Activated CD8-positive, alpha-beta memory T cell treated with anti-CD3 and anti-CD28 coated beads for 48 hours (primary cell): ENCODE data around the gene NRIP1.
A peak's percentile ranks its signal among the peaks of the same experiment; 100 is the strongest.

Experiments used
- DNase-seq, 3 experiments: peaks; one replicate each; pipeline ENCODE4 v3.0.0-alpha.2; 2020; ENCODE audit warnings: low read depth in 2 of 3, low spot score in 2 of 3

NRIP1 gene, protein sequence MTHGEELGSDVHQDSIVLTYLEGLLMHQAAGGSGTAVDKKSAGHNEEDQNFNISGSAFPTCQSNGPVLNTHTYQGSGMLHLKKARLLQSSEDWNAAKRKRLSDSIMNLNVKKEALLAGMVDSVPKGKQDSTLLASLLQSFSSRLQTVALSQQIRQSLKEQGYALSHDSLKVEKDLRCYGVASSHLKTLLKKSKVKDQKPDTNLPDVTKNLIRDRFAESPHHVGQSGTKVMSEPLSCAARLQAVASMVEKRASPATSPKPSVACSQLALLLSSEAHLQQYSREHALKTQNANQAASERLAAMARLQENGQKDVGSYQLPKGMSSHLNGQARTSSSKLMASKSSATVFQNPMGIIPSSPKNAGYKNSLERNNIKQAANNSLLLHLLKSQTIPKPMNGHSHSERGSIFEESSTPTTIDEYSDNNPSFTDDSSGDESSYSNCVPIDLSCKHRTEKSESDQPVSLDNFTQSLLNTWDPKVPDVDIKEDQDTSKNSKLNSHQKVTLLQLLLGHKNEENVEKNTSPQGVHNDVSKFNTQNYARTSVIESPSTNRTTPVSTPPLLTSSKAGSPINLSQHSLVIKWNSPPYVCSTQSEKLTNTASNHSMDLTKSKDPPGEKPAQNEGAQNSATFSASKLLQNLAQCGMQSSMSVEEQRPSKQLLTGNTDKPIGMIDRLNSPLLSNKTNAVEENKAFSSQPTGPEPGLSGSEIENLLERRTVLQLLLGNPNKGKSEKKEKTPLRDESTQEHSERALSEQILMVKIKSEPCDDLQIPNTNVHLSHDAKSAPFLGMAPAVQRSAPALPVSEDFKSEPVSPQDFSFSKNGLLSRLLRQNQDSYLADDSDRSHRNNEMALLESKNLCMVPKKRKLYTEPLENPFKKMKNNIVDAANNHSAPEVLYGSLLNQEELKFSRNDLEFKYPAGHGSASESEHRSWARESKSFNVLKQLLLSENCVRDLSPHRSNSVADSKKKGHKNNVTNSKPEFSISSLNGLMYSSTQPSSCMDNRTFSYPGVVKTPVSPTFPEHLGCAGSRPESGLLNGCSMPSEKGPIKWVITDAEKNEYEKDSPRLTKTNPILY (N-terminal part only)

DNA sequence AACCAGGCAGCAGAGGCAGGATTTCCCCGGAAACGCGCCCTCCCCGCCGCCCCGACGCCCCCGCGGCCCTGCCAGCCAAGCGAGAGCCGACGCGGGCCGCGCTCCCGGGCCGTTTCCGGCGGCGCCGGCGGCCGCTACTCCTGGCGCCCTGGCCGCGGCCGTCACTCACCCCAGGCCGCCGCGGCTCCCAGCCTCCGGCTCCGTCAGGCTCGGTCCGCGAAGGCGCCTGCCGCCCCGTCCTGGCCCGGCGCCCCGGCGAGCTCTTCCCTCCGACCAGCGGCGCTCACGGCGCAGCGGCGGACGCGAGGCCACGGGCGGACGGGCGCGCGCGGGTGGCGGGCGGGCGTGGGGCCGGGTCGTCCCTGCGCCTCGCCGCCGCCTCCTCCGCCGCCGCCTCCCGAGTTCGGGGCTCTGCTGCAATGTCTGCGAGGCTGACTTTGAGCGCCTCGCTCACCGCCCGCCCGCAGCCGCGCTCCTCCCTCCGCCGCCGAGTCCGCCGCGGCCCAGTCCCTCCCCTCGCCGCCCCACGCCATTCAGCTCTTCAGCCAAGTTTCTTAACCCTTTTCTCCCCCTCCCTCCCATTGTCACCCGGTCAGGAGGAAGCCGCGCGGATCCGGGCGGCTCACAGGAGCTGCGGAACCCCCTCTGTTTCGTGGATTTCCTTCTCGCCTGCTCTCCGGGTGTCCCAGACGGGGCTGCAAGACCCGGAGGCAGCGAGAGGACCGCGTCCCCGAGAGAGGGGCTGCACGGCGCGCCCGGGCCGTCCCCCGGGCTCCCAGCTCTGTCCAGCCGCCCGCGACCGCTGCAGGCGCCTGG lies at the start of gene NRIP1:
TSS of gene NRIP1 (minus strand) at position 425 of the 816 bp plus-strand sequence. CDS start 96,808 bp downstream, outside the sequence.
- peak; percentile 42 to 67 (median 44) for DNase-seq

DNA sequence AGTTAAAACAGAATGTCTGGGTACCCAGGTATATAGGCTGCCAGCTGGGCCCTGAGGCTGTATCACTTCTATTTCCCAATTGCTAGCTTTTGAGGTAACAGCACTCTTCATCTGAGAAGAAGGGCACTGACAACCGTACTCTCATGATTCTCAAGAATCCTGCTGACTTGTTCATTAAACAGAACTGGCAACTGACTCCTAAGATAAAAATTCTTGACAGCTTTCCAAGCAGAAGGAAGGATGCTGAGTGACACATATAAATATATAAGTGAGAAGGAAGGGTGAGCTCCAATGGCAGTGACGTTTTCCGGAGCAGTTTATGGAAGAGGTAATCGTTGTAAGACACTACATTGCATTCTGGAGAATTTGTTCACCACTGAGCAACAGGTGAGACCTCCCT lies 48.1 kb upstream of the NRIP1 start:
- DNase-seq = no peak

DNA sequence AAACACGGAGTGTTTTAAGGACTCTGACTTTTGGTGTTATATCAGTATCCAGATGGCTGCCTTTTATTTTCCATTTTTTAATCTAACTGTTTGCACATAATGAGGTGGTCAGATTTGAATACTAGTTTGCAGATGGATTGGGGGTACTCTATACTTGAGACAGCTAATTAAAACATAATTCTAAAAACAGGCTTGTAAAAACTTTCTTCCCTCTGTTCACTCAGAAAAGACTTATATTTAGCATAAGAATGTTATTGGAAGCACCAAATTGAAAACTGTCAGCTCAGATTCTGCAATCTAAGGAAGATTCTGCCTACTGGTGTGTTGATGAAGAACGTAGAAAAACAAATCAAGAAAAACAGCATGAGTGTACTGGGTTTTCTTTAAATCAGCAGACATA lies 44.0 kb upstream of the NRIP1 start:
- DNase-seq = no peak

DNA sequence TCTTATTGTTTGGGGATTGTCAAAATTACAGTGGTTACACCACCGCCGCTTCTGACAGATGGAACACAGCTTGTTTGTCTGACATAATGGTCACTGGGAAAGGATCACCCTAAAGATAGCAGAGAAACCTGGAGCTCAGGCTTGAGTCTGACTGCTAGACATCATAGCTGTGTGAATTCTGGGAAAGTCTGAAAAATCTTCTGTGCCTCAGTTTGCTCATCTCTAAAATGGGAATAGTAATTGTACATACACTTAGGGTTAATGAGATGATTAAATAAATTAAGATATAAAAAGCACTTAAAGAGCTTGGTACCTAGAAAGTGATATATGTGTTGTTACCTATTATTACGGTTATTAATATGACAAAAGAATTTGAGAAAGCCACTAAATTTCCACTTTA lies 39.7 kb upstream of the NRIP1 start:
- DNase-seq = no peak

DNA sequence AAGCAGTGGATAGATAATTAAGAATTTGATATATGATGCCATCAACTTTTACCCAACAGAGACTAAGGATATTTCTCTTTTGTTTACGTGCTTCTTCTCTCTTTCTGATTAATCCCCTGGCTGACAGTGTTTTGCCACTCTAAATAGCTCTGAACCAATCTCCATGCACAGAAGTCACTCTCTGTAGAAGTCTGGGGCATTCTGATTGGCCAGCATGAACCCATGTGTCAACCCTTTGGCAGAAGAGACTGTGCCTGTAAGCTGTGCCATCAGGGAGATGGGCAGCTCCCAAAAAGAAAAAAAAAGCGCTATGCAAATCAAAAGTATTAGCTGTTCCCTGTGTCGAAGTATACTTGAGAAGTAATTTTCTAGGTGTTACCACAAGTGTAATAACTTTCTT lies 34.1 kb upstream of the NRIP1 start:
- DNase-seq = no peak

DNA sequence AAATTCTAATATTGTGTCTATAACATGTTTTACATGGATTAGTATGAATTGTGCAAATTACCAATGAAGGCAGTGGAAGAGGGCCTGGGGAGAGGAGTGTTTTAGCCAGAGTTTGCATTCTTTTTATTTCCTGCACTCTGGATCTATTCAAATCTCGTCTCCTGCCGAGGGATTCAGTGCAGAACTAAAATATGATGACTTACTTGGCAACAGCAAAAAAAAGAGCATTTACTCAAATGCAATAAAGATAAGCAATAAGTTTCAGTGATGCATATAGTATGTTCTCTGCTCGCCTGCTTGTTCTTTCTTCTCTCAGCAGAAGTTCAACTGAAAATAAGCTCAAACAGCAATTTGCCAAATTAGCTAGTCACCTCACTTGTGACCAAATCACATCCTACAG lies 33.4 kb upstream of the NRIP1 start:
- no peak for DNase-seq

DNA sequence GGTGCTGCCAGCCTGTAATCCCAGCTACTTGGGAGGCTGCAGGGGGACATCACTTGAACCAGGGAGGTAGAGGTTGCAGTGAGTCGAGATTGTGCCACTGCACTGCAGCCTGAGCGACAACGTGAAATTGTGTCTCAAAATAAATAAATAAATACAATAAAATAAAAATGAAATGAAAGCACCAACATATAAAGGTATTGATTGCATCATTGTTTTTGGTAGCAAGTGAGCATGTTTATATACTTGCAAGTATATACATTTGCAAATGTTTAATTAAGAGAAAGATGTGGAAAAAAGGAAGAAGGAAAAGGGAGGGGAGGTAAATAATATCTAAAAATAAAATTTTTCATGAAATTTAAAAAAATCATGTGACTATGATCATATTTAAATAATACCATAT lies 32.8 kb upstream of the NRIP1 start:
- no peak for DNase-seq

DNA sequence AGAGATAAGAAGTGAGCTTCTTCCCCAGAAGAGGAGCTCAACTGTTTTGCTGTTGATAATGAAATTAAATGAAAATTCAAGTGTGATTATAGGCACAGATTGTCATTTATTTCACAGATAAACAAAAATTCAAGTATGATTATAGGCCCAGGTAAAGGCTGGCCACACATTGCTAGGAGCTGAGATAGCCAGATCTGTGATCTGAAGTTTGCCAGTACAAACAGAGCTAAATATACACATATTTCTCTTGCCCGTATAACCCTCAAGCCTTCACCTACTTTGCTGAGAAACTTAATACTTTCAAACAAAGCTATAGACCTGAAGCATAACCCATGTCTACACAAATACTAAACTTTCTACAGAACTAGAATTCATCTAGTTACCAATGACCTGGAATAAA lies 31.3 kb upstream of the NRIP1 start:
- no peak for DNase-seq

DNA sequence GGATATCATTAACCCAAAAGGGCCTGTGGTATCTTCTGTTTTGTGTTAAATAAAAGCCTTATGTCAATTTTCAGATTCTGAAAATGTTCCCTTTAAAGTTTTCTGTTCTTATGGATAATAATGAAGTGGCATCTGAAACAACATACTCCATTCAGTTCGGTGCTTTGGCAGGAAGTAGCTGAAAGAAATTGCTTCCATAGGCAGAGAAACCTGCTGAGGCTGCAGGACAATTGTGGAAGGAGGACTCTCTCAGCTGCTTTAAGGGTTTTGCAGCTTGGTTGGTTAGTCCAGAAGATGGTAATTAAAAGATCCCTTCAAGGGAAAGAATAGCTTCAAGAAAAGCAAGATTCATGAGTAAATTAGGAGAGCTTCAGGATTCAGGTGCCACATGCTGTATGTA lies 30.5 kb upstream of the NRIP1 start:
- DNase-seq = no peak

DNA sequence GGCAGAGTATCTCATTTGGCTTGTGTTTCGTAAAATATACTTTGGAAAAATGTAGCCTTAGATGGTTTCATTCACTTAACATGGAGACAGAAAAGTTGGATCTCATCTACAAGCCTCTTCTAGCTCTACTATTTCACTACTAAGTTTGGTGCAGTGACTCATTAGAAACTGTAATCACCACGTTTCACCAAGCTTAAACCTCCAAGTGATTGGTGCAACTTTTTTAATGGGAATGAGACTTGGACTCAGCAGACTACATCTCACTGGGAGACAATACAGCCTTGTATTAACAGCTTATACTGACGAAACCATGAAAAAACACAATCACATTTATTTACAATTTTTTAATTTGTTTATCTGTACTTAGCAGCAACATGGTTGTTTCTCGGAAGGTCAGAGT lies 29.9 kb upstream of the NRIP1 start:
- DNase-seq = no peak

DNA sequence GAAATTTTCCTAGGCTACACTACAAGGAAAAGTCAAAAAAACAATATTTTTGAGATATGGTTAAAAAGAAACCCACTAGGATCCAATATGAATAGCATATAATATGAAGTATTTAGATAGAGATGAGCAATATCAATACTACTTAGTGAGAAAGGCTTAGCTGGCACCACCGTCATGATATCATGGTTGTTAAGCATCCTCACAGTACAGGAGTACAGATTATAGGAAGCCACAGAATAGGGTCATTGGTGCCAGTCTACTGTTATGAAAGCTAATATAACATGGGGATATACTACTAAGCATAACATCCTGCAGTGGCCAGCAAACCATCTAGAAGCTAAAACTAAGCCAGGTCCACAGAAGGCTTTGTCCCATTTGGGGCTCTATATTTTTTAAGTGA lies 28.4 kb upstream of the NRIP1 start:
- no peak for DNase-seq

DNA sequence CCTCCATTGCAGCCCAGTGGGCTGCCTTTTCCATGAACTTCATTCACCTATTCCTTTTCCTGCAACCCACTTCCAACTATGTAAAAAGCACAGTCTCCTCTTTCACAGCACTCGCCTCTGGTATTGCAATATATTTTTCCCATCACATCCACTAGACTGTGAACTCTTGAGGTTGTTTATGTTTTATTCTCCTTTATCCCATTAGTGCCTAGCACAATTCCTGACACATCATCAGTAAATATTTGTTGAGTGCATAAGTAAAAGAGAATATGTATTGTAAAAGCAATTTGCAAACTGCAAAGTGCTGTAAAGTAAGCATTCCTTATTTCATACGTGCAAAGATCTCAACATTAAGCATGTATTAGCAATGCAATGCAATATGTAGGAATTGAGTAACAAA lies 27.9 kb upstream of the NRIP1 start:
- no peak for DNase-seq

DNA sequence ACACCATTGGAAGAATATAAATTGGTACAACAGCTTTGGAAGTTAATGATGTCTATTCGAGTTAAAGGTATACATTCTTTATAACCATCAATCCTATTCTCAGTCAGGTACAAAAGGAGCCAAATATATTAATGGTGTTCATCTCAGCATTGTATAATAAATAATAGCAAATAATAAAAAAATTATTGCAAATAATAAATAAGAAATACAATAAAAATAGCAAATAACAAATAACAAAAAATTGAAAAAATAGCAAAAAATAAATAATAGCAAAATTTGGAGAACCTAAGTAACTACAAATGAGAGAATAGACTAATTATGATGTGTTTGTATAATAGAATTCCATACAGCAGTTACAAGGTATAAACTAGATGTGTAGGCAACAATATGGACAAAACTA lies 25.6 kb upstream of the NRIP1 start:
- no peak for DNase-seq

DNA sequence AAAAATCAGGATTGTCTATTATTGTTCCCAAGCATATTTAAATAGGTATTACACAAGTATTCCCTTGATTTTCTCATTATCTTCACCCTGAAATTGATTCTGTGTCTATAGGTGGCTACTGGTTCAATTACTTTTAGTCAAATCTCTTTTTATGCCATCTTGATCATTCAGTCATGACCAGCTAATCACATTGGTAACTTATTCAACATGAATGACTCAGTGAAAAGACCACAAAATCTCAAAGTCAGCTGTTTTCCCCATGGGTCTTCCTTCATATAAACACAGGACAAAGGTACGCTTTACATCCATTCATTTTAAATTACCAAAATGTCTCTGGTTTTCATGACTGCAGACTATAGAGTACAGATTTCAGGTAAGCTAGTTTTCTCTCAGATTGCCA lies 23.7 kb upstream of the NRIP1 start:
- no peak for DNase-seq

DNA sequence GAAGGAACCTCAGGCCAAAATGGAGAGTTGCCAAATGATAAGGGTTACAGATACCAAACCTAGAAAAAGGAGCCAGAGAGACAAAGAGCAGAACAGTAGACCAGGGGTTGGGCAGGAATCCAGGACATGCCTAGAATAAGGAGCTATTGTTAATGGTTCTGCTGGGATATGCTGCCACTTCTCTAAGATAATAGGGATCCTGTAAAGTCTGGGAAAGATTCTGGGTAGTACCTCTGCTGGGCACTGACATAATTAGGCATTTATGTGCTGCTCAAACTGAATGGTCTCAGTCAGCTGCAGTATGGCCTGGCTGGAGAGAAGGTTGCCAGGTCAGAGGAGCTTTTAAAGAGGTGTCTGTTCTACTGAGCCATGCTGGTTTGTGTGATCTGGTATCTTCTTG lies 19.9 kb upstream of the NRIP1 start:
- DNase-seq = no peak

DNA sequence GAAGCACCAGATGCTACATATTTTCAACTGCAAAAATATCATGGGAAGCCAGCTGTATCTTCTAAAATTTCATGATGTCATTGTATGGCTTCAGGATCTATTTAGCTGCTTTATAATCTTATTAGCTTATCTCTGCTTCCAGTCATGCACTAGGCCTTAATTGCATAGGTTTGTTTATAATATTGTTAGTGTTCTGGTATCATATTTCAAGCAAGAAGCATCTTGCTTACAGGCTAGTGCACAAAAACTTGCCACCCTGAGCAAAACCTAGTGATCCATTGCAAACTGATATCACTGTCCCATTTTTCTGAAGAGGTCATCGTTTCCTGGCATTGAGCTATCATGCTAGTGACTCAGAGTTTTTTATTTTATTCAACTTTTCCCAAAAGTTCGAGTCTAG lies 15.7 kb upstream of the NRIP1 start:
- DNase-seq = no peak

DNA sequence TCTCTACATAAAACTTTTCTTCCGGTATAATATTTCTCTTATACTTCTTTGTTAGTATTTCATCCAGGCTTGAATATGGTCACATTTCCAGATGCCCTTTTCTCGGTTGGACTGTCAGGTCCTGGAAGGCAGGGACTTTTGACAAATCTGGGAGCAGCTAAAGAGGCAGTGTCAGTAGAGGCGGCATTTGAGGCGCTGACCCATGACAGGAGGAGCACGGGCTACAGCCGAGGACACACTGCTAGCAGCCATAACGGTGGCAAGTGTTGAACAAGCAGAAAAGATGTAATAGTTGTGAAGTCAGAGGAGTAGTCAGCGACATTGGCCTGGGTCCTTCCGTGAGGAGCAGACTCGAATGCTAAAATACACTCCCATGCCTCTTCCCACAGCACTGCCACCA lies 14.5 kb upstream of the NRIP1 start:
- no peak for DNase-seq

DNA sequence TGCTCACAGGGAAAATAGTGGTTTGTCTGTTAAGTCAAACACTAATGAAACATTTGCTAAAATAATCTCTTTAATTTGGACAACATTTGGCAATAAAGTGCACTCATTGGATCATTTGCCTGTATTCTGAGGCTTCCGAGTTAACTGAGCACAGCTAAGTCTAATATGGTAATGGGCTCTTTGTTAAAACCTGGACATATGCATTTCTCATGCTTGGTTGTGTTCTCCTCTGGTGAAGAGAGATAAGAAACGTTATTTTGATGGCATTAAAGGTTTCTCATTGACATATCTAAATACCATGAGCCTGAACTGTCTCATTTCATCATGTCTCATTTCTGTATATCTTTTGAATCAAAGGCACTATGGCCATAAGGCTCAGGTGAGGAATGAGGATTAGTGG lies 13.4 kb upstream of the NRIP1 start:
- no peak for DNase-seq

DNA sequence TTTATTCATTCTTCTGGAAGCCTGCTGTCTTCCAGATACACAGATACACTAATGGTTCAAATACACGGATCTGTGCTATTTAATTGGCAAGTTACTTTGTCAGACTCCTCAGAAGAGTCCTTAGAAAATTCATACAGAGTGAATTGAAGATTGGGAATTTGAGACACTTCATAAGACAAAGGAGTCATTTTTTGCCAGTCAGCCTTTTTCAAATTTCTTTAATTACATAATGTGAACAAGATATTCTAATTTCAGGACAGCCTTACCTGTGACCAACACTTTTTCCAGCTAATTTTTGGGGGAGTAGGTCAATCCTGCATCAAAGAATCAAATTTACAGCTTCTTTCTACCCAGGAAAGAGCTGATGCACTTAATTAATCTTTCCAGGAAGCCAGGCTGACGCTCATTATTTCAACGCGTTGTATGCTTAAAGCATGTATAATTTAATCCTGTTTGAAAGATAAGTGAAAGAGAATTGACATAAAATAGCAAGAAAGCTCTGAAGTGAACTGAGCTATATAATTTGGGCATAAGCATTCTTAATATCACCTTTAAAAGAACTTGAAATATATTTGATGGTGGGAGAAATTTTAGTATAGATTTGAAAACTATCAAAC lies 12.8 kb upstream of the NRIP1 start:
- no peak for DNase-seq

DNA sequence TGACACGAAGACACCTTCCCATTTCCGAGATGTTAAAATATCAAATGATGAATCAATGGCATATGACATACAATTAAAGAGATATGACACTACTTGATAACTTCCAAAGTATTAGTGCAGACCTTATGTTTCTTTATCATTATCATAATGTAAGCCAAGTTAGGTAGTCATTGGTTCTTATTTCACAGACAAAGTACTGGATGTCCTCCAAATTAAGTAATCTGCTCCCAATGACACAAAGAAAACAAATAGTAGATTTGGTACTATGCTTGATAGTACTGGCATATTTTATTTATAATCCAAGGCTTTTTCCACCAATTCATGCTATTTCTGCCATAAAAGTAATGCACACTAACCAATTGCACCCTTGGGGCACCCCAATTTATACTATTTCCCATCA lies 11.9 kb upstream of the NRIP1 start:
- DNase-seq = no peak

DNA sequence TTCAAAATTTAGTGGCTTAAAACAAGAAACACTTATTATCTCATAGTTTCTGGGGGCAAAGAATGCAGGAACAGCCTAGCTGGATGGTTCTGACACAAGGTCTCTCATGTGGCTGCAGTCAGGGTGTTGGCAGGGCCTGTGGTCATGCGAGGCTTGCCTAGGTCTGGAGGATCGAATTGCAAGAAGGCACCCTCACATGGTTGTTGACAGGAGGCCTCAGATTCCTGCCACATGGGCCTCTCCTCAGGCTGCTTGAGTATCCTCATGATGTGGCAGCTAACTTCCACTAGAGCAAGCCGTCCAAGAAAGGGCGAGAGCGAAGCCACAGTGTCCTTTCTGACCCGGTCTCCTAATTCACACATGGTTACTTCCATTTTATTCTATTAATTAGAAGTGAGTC lies 6.2 kb upstream of the NRIP1 start:
- no peak for DNase-seq
